HG03378 (cell line): ENCODE data around the gene SCAP.
"Not testable (repeated sequence)": the region's sequence is repeated elsewhere in the genome, so short reads cannot be mapped to it uniquely, and the experiment has no call there.

Experiments
- ATAC-seq: cut with Tn5 transposase; IDR thresholded peaks from one replicate; pipeline ENCODE4 v1.9.1; 2021; ENCODE audit warnings: mild to moderate bottlenecking, moderate library complexity; ENCODE audit not compliant: unreplicated experiment

The SCAP gene

GRCh38 chr3:47481763-47482162 lies 6.0 kb upstream of the SCAP start:
- not testable (repeated sequence) for ATAC-seq

GRCh38 chr3:47480267-47480666 lies 4.5 kb upstream of the SCAP start:
- not testable (repeated sequence) for ATAC-seq

GRCh38 chr3:47479826-47480160 lies 4.1 kb upstream of the SCAP start:
- no peak for ATAC-seq

DNA sequence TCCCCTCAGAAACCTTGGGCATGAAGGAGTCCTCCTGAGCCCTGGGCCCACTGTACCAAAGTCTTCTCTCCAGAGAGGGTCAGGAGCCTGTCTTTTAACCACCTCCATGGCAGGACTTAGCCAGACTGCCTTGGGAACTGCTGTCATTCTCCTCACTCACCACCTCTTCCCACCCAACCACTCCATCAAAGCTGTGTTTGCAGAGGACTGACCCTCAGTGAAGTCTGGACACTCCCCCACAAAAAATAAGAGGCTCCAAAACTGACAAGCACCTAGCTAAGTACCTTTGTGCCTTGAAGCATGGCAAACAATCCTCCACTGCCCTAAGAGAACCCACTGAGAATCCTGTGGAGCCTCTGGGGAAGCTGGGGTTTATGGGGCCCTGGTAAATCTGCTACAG lies 2.3 kb upstream of the SCAP start:
- no peak for ATAC-seq

- ATAC-seq: no peak
These were observed 981 bp upstream of the SCAP start for GRCh38 chr3:47476644-47477199.

GRCh38 chr3:47476330-47476626 lies 537 bp upstream of the SCAP start:
- ATAC-seq: no peak

GRCh38 chr3:47475029-47475569 lies 642 bp downstream of the SCAP start:
- peak; percentile 24 for ATAC-seq

DNA sequence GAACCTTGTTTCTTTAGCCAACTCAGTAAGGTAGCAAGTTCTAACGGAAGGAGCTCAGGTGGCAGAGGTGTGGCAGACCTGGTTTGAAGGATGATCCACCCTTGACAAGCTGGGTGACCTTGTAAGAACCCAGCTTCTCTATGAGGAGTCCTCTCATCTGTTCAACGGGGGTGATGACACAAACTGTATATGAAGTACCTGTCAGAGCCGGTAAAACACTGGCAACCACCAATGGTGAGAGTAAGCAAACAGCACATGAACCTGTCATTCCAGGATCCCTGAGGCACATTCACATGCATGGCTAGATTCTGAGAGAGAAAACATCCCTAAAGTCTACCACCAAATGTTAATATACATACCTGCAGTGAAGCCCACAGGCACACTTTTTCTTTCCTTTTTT lies 2.4 kb downstream of the SCAP start:
- no peak for ATAC-seq

- ATAC-seq: no peak
These were observed 6.1 kb downstream of the SCAP start for GRCh38 chr3:47469616-47470015.

GRCh38 chr3:47468315-47468714 lies 7.4 kb downstream of the SCAP start:
- not testable (repeated sequence) for ATAC-seq

GRCh38 chr3:47464588-47464987 lies 11.2 kb downstream of the SCAP start:
- no peak for ATAC-seq

DNA sequence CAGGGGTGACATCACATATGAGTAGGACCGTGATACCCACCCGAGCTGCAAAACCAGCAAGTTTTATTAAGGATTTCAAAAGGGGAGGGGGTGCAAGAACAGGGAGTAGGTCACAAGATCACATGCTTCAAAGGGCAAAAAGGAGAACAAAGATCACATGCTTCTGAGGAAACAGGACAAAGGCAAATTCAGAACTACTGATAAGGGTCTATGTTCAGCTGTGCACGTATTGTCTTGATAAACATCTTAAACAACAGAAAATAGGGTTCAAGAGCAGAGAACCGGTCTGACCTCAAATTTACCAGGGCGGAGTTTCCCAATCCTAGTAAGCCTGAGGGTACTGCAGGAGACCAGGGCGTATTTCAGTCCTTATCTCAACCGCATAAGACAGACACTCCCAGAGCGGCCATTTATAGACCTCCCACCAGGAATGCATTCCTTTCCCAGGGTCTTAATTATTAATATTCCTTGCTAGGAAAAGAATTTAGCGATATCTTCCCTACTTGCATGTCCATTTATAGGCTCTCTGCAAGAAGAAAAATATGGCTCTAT lies 16.1 kb downstream of the SCAP start:
- not testable (repeated sequence) for ATAC-seq

- ATAC-seq: no peak
These were observed 18.8 kb downstream of the SCAP start for GRCh38 chr3:47456984-47457383.

- no peak for ATAC-seq
These were observed 19.8 kb downstream of the SCAP start for GRCh38 chr3:47455806-47456452.

- ATAC-seq: no peak
These were observed 23.1 kb downstream of the SCAP start for GRCh38 chr3:47452453-47453215.

GRCh38 chr3:47444103-47444502 lies 31.6 kb downstream of the SCAP start:
- no peak for ATAC-seq

- ATAC-seq: no peak
These were observed 32.1 kb downstream of the SCAP start for GRCh38 chr3:47443611-47443995.

- no peak for ATAC-seq
These were observed 33.8 kb downstream of the SCAP start for GRCh38 chr3:47441796-47442551.

DNA sequence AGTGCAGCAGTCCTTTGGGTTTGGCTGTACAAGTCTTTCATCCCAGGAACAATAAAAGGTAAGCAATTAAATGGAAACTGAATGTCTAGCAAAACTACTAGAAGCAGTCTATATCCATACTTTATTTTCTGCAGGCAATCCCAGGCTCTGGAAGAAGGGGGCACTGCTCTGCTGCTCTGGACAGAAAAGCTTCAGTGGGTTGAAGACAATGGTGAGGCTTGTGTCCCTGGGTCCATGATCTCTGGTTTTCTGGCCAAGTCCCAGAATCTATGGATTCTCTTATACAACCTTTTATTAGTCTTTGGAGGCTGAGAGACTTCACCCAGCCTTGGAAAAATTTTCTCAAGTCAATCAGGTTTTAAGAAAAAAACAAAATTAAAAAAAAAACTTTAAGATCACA lies 35.6 kb downstream of the SCAP start:
- no peak for ATAC-seq

DNA sequence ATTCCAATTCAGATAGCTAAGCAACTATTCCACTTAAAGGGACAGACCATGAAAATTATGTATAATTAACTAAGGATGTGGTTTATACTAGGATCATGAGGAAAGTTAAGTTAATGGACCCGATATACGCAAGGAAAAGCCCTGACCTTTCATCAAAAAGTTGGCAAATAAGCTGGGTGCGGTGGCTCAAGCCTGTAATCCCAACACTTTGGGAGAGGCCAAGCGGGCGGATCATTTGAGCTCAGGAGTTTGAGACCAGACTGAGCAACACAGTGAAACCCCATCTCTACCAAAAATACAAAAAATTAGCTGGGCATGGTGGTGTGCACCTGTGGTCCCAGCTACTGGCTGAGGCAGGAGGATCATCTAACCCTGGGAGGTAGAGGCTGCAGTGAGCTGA lies 39.6 kb downstream of the SCAP start:
- no peak for ATAC-seq

DNA sequence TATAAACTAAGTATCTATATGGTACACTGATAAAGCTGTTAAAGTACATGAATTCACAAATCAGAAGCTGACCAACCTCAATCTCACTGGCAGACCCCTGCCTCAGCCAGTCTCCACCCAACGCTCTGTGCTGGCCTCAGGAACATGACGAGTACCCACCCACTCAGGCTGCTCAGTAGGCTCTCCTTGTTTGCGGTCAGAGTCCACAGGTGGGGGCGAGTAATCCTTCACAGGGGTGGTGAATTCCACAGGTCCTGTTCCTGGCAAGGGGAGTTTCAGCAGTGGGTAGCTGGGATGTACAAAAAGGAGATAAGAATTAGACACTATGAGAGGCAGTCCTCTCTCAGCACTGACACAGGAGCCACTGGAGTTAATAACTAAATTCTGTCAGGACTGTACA lies 40.9 kb downstream of the SCAP start:
- ATAC-seq: no peak
